GM06990 (cell line): Measurements from ENCODE around the gene MAP3K14.

Experiments
- DNase-seq: peaks from one replicate; pipeline ENCODE4 v3.0.0-alpha.2; 2011; ENCODE audit not compliant: insufficient read length; ENCODE audit errors: extremely low read depth
- H3K27me3 ChIP-seq: replicated peaks from 2 replicates; pipeline ENCODE4 v1.6.0; 2011; ENCODE audit warnings: low read length; ENCODE audit not compliant: control insufficient read depth, insufficient read depth
- H3K36me3 ChIP-seq: 2 replicates; pipeline ENCODE4 v1.5.1; 2011; ENCODE audit warnings: low read length; ENCODE audit not compliant: control insufficient read depth, insufficient read depth
- H3K4me3 ChIP-seq: replicated peaks from 2 replicates; pipeline ENCODE4 v1.5.1; 2011; ENCODE audit warnings: low read depth, mild to moderate bottlenecking, control low read depth, low read length
- CTCF ChIP-seq: IDR thresholded peaks from 2 replicates; pipeline ENCODE4 v1.5.1; 2011; ENCODE audit warnings: low read length, control low read depth, mild to moderate bottlenecking, inconsistent platforms; ENCODE audit not compliant: insufficient read depth, poor library complexity, severe bottlenecking

The MAP3K14 gene

DNA sequence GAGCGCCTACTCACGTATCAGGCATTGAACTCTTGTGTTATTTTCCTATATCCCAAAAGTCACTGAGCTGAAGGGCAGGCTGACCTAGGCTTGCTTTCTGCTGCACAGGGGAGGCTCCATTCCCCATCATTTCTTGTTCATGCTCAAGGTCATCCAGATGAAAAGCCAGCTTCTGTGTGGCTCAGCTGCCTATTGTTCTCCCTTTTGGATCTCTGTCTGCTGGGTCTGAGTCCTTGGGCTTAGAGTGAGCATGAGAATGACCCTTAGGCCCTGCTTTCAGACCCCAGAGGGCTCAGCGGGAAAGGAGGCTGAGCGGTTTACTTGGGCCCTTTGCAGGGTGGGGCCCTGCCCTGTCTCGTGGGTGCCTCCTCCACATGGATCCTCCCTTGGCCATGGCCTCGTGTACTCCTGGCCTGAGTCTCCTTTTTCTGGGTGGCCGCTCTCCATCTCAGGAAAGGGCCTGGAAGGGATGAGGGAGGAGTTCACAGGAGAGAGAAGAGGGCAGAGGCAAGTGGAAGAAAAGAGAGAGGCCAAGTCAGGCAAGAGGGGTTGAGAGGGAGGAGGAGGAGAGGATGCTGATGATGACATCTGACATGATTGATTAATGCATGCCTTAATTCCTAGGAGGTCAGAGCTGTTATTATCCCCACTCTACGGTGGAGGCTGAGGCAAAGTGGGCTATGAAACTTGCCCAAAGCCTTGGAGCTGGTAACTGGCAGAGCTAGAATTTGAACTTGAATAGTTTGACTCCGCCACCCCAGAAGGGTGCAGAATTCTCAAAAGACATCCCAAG, 19.8 kb upstream of the MAP3K14 start:
- TF ChIP-seq CTCF = no peak
- H3K27me3 ChIP-seq = no peaks in the 10 kb centered on the region
- H3K4me3 ChIP-seq = no peak overlapping the region
- H3K36me3 ChIP-seq = no peaks in the 10 kb centered on the region
- DNase-seq = no peak

- no peak overlapping the region for H3K4me3 ChIP-seq
- H3K27me3 ChIP-seq = no peaks in the 10 kb centered on the region
- TF ChIP-seq CTCF = no peak
- no peaks in the 10 kb centered on the region for H3K36me3 ChIP-seq
- DNase-seq = no peak
Measured at GRCh38 chr17:45335721-45336120, 18.9 kb upstream of the MAP3K14 start.

GRCh38 chr17:45334701-45335677, 18.2 kb upstream of the MAP3K14 start:
- no peaks in the 10 kb centered on the region for H3K36me3 ChIP-seq
- H3K4me3 ChIP-seq = no peak overlapping the region
- DNase-seq = no peak
- TF ChIP-seq CTCF = no peak
- H3K27me3 ChIP-seq = no peaks in the 10 kb centered on the region

- H3K4me3 ChIP-seq = no peak overlapping the region
- no peak for TF ChIP-seq CTCF
Measured at GRCh38 chr17:45334231-45334630, 17.4 kb upstream of the MAP3K14 start.

GRCh38 chr17:45333702-45334092, 16.9 kb upstream of the MAP3K14 start:
- H3K27me3 ChIP-seq = no peaks in the 10 kb centered on the region
- no peak for TF ChIP-seq CTCF

More at GRCh38 chr17:45334231-45334630, 17.4 kb upstream of the MAP3K14 start:
- Histone ChIP-seq H3K36me3 (no peaks in the 10 kb centered on the region), H3K27me3 (no peaks in the 10 kb centered on the region)
- peak; percentile 63 for DNase-seq

More at GRCh38 chr17:45333702-45334092, 16.9 kb upstream of the MAP3K14 start:
- H3K4me3 ChIP-seq = peak overlapping the region; percentile 3; the same call in 1 of the 2 replicates
- H3K36me3 ChIP-seq = no peaks in the 10 kb centered on the region
- no peak for DNase-seq
